ENCODE data around the gene PTPRK. TPM values are rescaled to one million over a fixed set of nuclear protein-coding genes. Genes with fewer than 3 reads are reported as not detected.
"Not testable (repeated sequence)": the region's sequence is repeated elsewhere in the genome, so short reads cannot be mapped to it uniquely, and the experiment has no call there.

The PTPRK gene
- total RNA-seq, 4 donors from 2014 or later = 34.6 to 56.5 (median 47.0) TPM

DNA sequence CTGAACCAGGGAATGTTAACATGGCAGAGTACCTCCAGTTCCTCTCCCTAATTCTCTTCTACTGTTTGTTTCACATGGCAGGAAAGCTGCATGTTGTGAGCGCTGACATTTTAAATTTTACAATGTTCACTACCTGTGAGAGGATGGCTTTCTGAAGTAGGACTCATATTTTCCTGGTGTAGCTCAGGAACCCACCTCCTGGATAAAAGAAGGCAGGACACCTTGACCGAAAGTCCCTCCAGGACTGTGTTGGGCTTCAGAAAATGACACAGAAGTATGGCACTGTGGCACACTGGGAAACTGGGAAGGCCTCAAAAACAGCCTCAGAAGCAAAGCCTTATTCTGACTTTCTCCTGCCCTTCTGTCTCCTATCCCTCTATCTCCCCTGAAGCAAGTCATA lies 33.3 kb downstream of the PTPRK start:
- Histone ChIP-seq H3K4me1 (no peaks in the 10 kb centered on the region), H3K27me3 (no peaks in the 10 kb centered on the region), H3K27ac (no peak overlapping the region), H3K9me3 (no peaks in the 10 kb centered on the region), H3K4me3 (replicated peaks in 1 of 3) (no peak overlapping the region), H3K36me3 (no peaks in the 10 kb centered on the region)
- TF ChIP-seq POLR2A (IDR thresholded peaks at IDR 0.05) = no peak
- TF ChIP-seq, protein P1, sequence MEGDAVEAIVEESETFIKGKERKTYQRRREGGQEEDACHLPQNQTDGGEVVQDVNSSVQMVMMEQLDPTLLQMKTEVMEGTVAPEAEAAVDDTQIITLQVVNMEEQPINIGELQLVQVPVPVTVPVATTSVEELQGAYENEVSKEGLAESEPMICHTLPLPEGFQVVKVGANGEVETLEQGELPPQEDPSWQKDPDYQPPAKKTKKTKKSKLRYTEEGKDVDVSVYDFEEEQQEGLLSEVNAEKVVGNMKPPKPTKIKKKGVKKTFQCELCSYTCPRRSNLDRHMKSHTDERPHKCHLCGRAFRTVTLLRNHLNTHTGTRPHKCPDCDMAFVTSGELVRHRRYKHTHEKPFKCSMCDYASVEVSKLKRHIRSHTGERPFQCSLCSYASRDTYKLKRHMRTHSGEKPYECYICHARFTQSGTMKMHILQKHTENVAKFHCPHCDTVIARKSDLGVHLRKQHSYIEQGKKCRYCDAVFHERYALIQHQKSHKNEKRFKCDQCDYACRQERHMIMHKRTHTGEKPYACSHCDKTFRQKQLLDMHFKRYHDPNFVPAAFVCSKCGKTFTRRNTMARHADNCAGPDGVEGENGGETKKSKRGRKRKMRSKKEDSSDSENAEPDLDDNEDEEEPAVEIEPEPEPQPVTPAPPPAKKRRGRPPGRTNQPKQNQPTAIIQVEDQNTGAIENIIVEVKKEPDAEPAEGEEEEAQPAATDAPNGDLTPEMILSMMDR (IDR thresholded peaks at IDR 0.05) = peak in 1 of 6 experiments; percentile 10
- 91 to 95% methylated on average over 2 of the region's 2 CpGs for WGBS, 2 donors
- intact Hi-C loops (cut with DNase I) = no loop called here
- DNase-seq = no peak

DNA sequence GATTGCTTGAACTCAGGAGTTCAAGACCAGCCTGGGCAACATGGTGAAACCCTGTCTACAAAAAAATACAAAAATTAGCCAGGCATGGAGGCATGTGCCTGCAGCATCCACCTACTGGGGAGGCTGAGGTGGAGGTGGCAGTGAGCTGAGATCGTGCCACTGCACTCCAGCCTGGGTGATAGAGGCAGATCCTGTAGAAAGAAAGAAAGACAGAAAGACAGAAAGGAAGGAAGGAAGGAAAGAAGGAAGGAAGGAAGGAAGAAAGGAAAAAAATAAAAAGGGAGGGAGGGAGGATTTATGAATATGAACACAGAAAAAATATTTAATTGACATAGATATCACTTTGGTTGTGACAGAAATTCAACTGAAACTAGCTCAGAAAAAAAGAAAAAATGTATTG lies 33.8 kb downstream of the PTPRK start:
- H3K36me3 ChIP-seq; H3K27me3 ChIP-seq; DNase-seq; H3K27ac ChIP-seq; H3K9me3 ChIP-seq; intact Hi-C loops (cut with DNase I); H3K4me3 ChIP-seq (replicated peaks in 1 of 3); H3K4me1 ChIP-seq: not testable (repeated sequence)
- WGBS, 2 donors = 88 to 96% methylated on average over 1 of the region's 1 CpG

DNA sequence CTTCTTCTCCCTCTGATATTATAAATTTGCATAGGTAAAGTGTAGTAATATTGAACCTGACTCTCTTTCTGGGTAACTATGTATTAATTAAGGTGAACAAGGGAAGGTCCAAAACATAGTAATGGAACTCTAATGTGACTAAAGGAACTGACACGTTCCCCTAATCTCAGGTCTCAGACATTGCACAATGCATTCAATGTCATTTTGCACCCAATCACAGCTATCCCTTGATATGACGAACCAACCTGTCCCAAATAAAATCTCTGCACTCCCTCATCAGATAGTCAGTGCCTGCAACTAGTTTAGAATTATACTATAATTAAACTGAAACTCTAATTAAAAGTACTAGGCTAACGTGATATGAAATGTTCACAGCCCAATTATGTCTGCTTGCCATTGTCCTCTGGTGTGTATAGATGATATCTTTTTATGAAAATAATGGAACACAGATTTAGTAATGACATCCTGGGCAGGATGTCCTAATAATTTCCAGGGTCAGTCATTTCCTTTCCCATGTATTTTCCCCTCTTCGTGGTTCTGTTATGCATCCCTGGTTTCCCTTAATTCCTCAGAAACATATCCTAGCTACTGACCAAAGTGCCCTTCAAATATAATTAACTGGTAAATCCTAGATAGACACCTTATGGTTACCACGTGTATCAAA lies 36.8 kb downstream of the PTPRK start:
- no peak for DNase-seq
- intact Hi-C loops (cut with DNase I) = no loop called here
- Histone ChIP-seq H3K9me3 (no peaks in the 10 kb centered on the region), H3K27ac (no peak overlapping the region), H3K27me3 (no peaks in the 10 kb centered on the region), H3K4me3 (replicated peaks in 1 of 3) (no peak overlapping the region), H3K4me1 (no peaks in the 10 kb centered on the region), H3K36me3 (no peaks in the 10 kb centered on the region)
- WGBS, 2 donors = 77 to 81% methylated on average over 5 of the region's 5 CpGs
- no peak for TF ChIP-seq POLR2A (IDR thresholded peaks at IDR 0.05)
- TF ChIP-seq, protein P1 (IDR thresholded peaks at IDR 0.05) = no peak

DNA sequence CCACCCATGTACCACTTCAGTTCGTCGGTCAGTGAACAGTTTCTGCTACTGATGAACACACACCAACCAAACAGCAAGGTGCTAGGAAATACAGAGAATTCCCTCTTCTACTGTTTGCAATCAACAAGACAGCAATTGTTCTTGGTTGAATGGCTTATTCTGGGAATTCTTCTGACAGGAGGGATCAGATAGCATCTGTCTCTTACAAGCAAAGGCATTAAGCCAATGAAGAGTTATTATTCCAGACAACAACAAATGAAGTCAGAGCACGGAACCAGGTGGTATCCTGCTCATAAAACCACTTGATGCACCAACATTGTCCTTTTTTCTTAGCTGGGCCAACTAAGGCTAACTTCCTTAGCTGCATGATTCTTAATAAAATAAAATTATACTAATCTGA lies 37.8 kb downstream of the PTPRK start:
- intact Hi-C loops (cut with DNase I) = no loop called here
- H3K4me1 ChIP-seq = no peaks in the 10 kb centered on the region
- H3K36me3 ChIP-seq = no peaks in the 10 kb centered on the region
- H3K4me3 ChIP-seq (replicated peaks in 1 of 3) = no peak overlapping the region
- DNase-seq = no peak
- 72 to 75% methylated on average over 3 of the region's 3 CpGs for WGBS, 2 donors
- H3K9me3 ChIP-seq = no peaks in the 10 kb centered on the region
- H3K27me3 ChIP-seq = no peaks in the 10 kb centered on the region
- no peak overlapping the region for H3K27ac ChIP-seq
- TF ChIP-seq, protein P1 (IDR thresholded peaks at IDR 0.05) = no peak
- TF ChIP-seq POLR2A (IDR thresholded peaks at IDR 0.05) = no peak

DNA sequence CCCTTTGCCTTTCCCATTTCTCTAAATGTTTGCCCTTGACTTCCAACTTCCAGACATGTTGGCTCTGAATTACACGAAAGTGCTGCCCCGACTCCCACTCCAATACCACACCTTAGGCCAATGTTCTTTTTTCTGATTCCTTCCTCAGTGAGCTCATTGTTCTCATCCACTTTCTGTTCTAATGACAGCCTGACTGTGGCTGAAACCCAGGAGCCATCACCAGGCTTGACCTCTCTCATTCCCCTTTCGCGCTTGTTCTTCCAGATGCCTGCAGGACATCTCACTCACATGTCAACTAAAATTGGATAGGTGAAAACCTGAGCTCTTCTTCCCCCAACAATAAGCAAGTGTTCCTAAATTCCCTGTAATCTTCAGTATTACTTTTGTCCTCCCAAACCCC lies 40.4 kb downstream of the PTPRK start:
- H3K27ac ChIP-seq = no peak overlapping the region
- H3K36me3 ChIP-seq = no peaks in the 10 kb centered on the region
- no peaks in the 10 kb centered on the region for H3K4me1 ChIP-seq
- no peak for DNase-seq
- H3K27me3 ChIP-seq = no peaks in the 10 kb centered on the region
- TF ChIP-seq, protein P1 (IDR thresholded peaks at IDR 0.05) = no peak
- no peak for TF ChIP-seq POLR2A (IDR thresholded peaks at IDR 0.05)
- intact Hi-C loops (cut with DNase I) = no loop called here
- H3K4me3 ChIP-seq (replicated peaks in 1 of 3) = no peak overlapping the region
- 89 to 91% methylated on average over 4 of the region's 4 CpGs for WGBS, 2 donors
- H3K9me3 ChIP-seq = no peaks in the 10 kb centered on the region

All from thyroid gland (tissue), 4 donors.